Endothelial cell (in vitro differentiated cells): ENCODE data around the gene RRBP1. TPM values are rescaled to one million over a fixed set of nuclear protein-coding genes. Genes with fewer than 3 reads are reported as not detected.
A peak's percentile ranks its signal among the peaks of the same experiment; 100 is the strongest.

Experiments used
- DNase-seq: peaks from one replicate; pipeline ENCODE4 v3.0.0; 2021; ENCODE audit warnings: low spot score
- H3K27ac Mint-ChIP-seq: one replicate; pipeline ENCODE4 v1.8.0; 2021; ENCODE audit warnings: mixed read lengths, inconsistent platforms; ENCODE audit not compliant: unreplicated experiment
- H3K27me3 Mint-ChIP-seq: one replicate; pipeline ENCODE4 v1.8.0; 2021; ENCODE audit warnings: mild to moderate bottlenecking, moderate library complexity, mixed read lengths, inconsistent platforms; ENCODE audit not compliant: unreplicated experiment
- H3K36me3 Mint-ChIP-seq: one replicate; pipeline ENCODE4 v1.8.0; 2021; ENCODE audit warnings: mild to moderate bottlenecking, low read depth, mixed read lengths, inconsistent platforms; ENCODE audit not compliant: unreplicated experiment
- H3K4me1 Mint-ChIP-seq: one replicate; pipeline ENCODE4 v1.8.0; 2021; ENCODE audit warnings: mild to moderate bottlenecking, mixed read lengths, inconsistent platforms; ENCODE audit not compliant: unreplicated experiment
- H3K4me3 Mint-ChIP-seq: one replicate; pipeline ENCODE4 v1.8.0; 2021; ENCODE audit warnings: mild to moderate bottlenecking, mixed read lengths, inconsistent platforms; ENCODE audit not compliant: unreplicated experiment
- H3K9me3 Mint-ChIP-seq: one replicate; pipeline ENCODE4 v1.8.0; 2021; ENCODE audit warnings: mixed read lengths, inconsistent platforms; ENCODE audit not compliant: unreplicated experiment
- total RNA-seq: library from RNA; stranded (reverse); fragmentation: NEBNext Ultra II Directional; extraction: Animal tissue kit (Norgen Biotek cat#: 25700); gene quantifications from one replicate; pipeline ENCODE4 v1.2.1, GENCODE V29; 2021; ENCODE audit not compliant: unreplicated experiment
- TF ChIP-seq, protein P1 (sequence below): fragments of 200-600 bp; sonication (generic); IDR thresholded peaks from one replicate; pipeline ENCODE4 v1.5.0; 2021; ENCODE audit warnings: antibody characterized with exemption; ENCODE audit not compliant: unreplicated experiment

RRBP1 gene
- total RNA-seq, 1 donor from 2014 or later, result 179 TPM

DNA sequence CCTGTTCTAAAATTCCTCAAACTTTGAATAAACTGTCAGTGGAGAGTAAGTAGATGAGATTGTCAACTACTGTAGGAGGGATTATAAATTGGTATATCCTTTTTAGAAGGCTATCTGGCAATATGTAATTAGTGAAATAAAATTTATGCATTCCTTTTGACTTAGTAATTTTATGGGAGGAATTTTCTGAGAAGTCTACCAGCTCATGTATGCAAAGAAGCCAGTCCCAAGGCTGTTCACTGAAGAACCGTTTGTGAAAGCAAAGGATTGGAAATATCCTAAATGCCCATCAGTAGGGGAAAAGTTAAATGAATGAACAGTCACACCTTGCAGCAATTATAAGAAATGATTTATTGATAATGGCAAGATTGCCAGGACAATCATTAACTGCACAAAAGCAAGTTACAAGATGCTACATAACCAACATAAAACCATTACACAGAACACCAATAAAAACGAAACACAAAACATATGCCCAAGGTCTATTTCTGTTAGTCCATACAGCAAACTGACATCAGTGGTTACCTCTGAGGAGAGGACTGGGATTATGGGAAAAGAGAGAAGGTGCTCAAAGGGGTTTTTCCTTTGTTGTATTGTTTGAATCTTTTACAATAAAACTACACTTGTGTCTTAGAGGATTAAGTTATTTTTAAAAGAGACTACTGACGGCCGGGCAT is 116.7 kb downstream of the RRBP1 start:
- TF ChIP-seq, protein P1, sequence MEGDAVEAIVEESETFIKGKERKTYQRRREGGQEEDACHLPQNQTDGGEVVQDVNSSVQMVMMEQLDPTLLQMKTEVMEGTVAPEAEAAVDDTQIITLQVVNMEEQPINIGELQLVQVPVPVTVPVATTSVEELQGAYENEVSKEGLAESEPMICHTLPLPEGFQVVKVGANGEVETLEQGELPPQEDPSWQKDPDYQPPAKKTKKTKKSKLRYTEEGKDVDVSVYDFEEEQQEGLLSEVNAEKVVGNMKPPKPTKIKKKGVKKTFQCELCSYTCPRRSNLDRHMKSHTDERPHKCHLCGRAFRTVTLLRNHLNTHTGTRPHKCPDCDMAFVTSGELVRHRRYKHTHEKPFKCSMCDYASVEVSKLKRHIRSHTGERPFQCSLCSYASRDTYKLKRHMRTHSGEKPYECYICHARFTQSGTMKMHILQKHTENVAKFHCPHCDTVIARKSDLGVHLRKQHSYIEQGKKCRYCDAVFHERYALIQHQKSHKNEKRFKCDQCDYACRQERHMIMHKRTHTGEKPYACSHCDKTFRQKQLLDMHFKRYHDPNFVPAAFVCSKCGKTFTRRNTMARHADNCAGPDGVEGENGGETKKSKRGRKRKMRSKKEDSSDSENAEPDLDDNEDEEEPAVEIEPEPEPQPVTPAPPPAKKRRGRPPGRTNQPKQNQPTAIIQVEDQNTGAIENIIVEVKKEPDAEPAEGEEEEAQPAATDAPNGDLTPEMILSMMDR, result no peak
- Mint-ChIP-seq H3K4me1 (peaks cover 5% of the 10 kb centered on the region), H3K27me3 (peaks cover 4% of the 10 kb centered on the region), H3K36me3 (peaks cover 5% of the 10 kb centered on the region), H3K9me3 (no peaks in the 10 kb centered on the region), H3K27ac (peak overlapping the region; percentile 43), H3K4me3 (no peak overlapping the region)
- DNase-seq, result no peak

Other genes with a start within 250 kb of the RRBP1 start
- gene BFSP1, start 150.9 kb downstream of the RRBP1 start, total RNA-seq, result 3.5 TPM
- gene DSTN, start 112.2 kb downstream of the RRBP1 start, total RNA-seq, result 142 TPM
- gene BANF2, start 17.7 kb upstream of the RRBP1 start, total RNA-seq, result not detected